H1 (cell line): ENCODE data around the gene UCP2. TPM values are rescaled to one million over a fixed set of nuclear protein-coding genes. Genes with fewer than 3 reads are reported as not detected.

ENCODE experiments used
- CTCF ChIA-PET: fragments of 300-600 bp; sonication (Branson Sonifier 250); formaldehyde crosslinking; loops from one replicate; lab custom pipeline; 2021; ENCODE audit not compliant: partially characterized antibody; lab: Charles Lee
- POLR2A ChIA-PET: fragments of 300-600 bp; sonication (Branson Sonifier 250); formaldehyde crosslinking; loops from one replicate; lab custom pipeline; 2021; ENCODE audit warnings: inconsistent platforms; ENCODE audit not compliant: partially characterized antibody; lab: Charles Lee
- DNase-seq, 2 experiments: peaks; one replicate each; pipeline versions ENCODE4 v3.0.0 to v3.0.0-alpha.2; 2010 to 2022; ENCODE audit warnings: low spot score in 2 of 2, low read depth in 1 of 2, mixed read lengths in 1 of 2
- FAIRE-seq: peaks from 2 replicates; lab custom pipeline; 2011; peaks lifted over from hg19 to GRCh38; lab: Jason Lieb, UNC
- H2AFZ ChIP-seq: 2 replicates; pipeline ENCODE4 v1.8.1; 2012; ENCODE audit warnings: low read length, inconsistent platforms
- H2AK5ac ChIP-seq: 2 replicates; pipeline ENCODE4 v1.6.1; 2013; ENCODE audit warnings: low read depth, low read length
- H2BK120ac ChIP-seq: replicated peaks from 2 replicates; pipeline ENCODE3; 2013; ENCODE audit warnings: low read depth, low read length, inconsistent platforms
- H2BK12ac ChIP-seq: 2 replicates; pipeline ENCODE4 v1.6.1; 2013; ENCODE audit warnings: low read depth, low read length
- H2BK15ac ChIP-seq: 2 replicates; pipeline ENCODE4 v1.6.1; 2013; ENCODE audit warnings: low read length
- H2BK20ac ChIP-seq: 2 replicates; pipeline ENCODE4 v1.6.1; 2013; ENCODE audit warnings: low read length
- H2BK5ac ChIP-seq: 2 replicates; pipeline ENCODE4 v1.6.1; 2013; ENCODE audit warnings: low read depth, low read length
- H3K14ac ChIP-seq: 2 replicates; pipeline ENCODE4 v1.6.1; 2013; ENCODE audit warnings: inconsistent platforms; ENCODE audit not compliant: insufficient read length
- H3K18ac ChIP-seq: 2 replicates; pipeline ENCODE4 v1.6.1; 2013; ENCODE audit warnings: low read length; ENCODE audit errors: extremely low read depth
- H3K23ac ChIP-seq: 2 replicates; pipeline ENCODE4 v1.6.1; 2013; ENCODE audit warnings: inconsistent platforms; ENCODE audit not compliant: insufficient read length
- H3K23me2 ChIP-seq: 2 replicates; pipeline ENCODE4 v1.6.1; 2013; ENCODE audit warnings: low read depth, low read length
- H3K27ac ChIP-seq: 2 replicates; pipeline ENCODE4 v1.6.1; 2011; ENCODE audit warnings: low read depth, low read length, inconsistent platforms
- H3K27me3 ChIP-seq, 4 experiments: replicated peaks in 1 of 4; 1 replicate in 1 of 4; 2 replicates in 3 of 4; pipeline versions ENCODE4 v1.6.1 to v1.8.1; 2011 to 2013; ENCODE audit warnings: low read length in 3 of 4, mild to moderate bottlenecking in 3 of 4, inconsistent platforms in 2 of 4, mixed read lengths in 2 of 4, moderate library complexity in 1 of 4; ENCODE audit not compliant: control insufficient read depth in 3 of 4, insufficient read depth in 3 of 4; ENCODE audit errors: extremely low read depth in 1 of 4
- H3K36me3 ChIP-seq, 4 experiments: 2 replicates each; pipeline versions ENCODE4 v1.6.1 to v1.8.1; 2011 to 2013; ENCODE audit warnings: mild to moderate bottlenecking in 4 of 4, low read length in 3 of 4, moderate library complexity in 2 of 4, control low read depth in 1 of 4, inconsistent platforms in 1 of 4; ENCODE audit not compliant: insufficient read depth in 4 of 4, control insufficient read depth in 2 of 4
- H3K4ac ChIP-seq: replicated peaks from 2 replicates; pipeline ENCODE3; 2013; ENCODE audit warnings: low read length, low read depth, mixed read lengths, inconsistent platforms; ENCODE audit not compliant: insufficient read length
- H3K4me1 ChIP-seq, 4 experiments: replicated peaks in 1 of 4; 1 replicate in 1 of 4; 2 replicates in 3 of 4; pipeline versions ENCODE4 v1.6.1 to v1.8.1; 2011 to 2013; ENCODE audit warnings: low read length in 3 of 4, inconsistent platforms in 2 of 4, mixed read lengths in 1 of 4; ENCODE audit not compliant: insufficient read depth in 4 of 4, control insufficient read depth in 3 of 4
- H3K4me2 ChIP-seq, 2 experiments: 2 replicates each; pipeline versions ENCODE4 v1.6.1 to v1.8.1; 2011 to 2013; ENCODE audit warnings: low read depth in 2 of 2, low read length in 2 of 2, control low read depth in 1 of 2, inconsistent platforms in 1 of 2, mild to moderate bottlenecking in 1 of 2; ENCODE audit not compliant: insufficient read depth in 1 of 2
- H3K4me3 ChIP-seq, 4 experiments: fragments of 200-600, 300-600 bp in 1 of 4; sonication (generic), shearing (Covaris generic), sonication (Bioruptor Twin) in 1 of 4; 2 replicates each; pipeline versions ENCODE4 v1.5.1 to v1.8.1; 2011 to 2016; ENCODE audit warnings: low read length in 4 of 4, low read depth in 3 of 4, control low read depth in 2 of 4, inconsistent platforms in 2 of 4, mild to moderate bottlenecking in 2 of 4, mixed read lengths in 1 of 4, moderate library complexity in 1 of 4; ENCODE audit not compliant: insufficient read depth in 2 of 4; ENCODE audit errors: extremely low read depth in 1 of 4
- H3K56ac ChIP-seq: replicated peaks from 2 replicates; pipeline ENCODE3; 2013; ENCODE audit warnings: low read depth, mild to moderate bottlenecking, mixed read lengths, low read length, inconsistent platforms; ENCODE audit not compliant: insufficient read length
- H3K79me1 ChIP-seq: 2 replicates; pipeline ENCODE4 v1.6.1; 2013; ENCODE audit warnings: low read depth, low read length, control low read depth
- H3K79me2 ChIP-seq, 2 experiments: 2 replicates each; pipeline versions ENCODE4 v1.6.1 to v1.8.1; 2012 to 2013; ENCODE audit warnings: low read length in 2 of 2, mild to moderate bottlenecking in 2 of 2, inconsistent platforms in 1 of 2; ENCODE audit not compliant: insufficient read depth in 2 of 2, control insufficient read depth in 1 of 2
- H3K9ac ChIP-seq, 4 experiments: replicated peaks in 1 of 4; 1 replicate in 1 of 4; 2 replicates in 3 of 4; pipeline versions ENCODE4 v1.6.1 to v1.8.1; 2011 to 2013; ENCODE audit warnings: low read depth in 3 of 4, low read length in 3 of 4, control low read depth in 2 of 4, mild to moderate bottlenecking in 2 of 4, moderate library complexity in 2 of 4, inconsistent platforms in 1 of 4; ENCODE audit errors: extremely low read depth in 1 of 4
- H3K9me3 ChIP-seq, 2 experiments: 2 replicates each; pipeline versions ENCODE4 v1.6.1 to v1.8.1; 2012 to 2013; ENCODE audit warnings: mild to moderate bottlenecking in 2 of 2, moderate library complexity in 2 of 2, control low read depth in 1 of 2, inconsistent platforms in 1 of 2, low read depth in 1 of 2, low read length in 1 of 2, mixed read lengths in 1 of 2; ENCODE audit not compliant: insufficient read depth in 2 of 2
- H4K20me1 ChIP-seq, 2 experiments: replicated peaks in 1 of 2; 2 replicates each; pipeline versions ENCODE3 to v1.8.1; 2011 to 2013; ENCODE audit warnings: inconsistent platforms in 2 of 2, low read length in 2 of 2, mild to moderate bottlenecking in 1 of 2; ENCODE audit not compliant: insufficient read depth in 2 of 2, control insufficient read depth in 1 of 2
- H4K5ac ChIP-seq: 2 replicates; pipeline ENCODE4 v1.6.1; 2013; ENCODE audit warnings: low read length, low read depth, mixed read lengths, inconsistent platforms; ENCODE audit not compliant: insufficient read length
- H4K8ac ChIP-seq: 2 replicates; pipeline ENCODE4 v1.8.0; 2013; ENCODE audit warnings: mild to moderate bottlenecking, moderate library complexity, low read length, inconsistent platforms; ENCODE audit not compliant: insufficient read depth; ENCODE audit errors: extremely low read depth
- H4K91ac ChIP-seq: replicated peaks from 2 replicates; pipeline ENCODE3; 2013; ENCODE audit warnings: low read length, mixed read lengths, inconsistent platforms; ENCODE audit not compliant: insufficient read length
- BACH1 ChIP-seq: IDR thresholded peaks from 2 replicates; pipeline ENCODE4 v1.6.1; 2012; ENCODE audit warnings: low read length, improper control_type of control experiment
- CEBPB ChIP-seq: IDR thresholded peaks from 2 replicates; pipeline ENCODE4 v1.6.1; 2012; ENCODE audit warnings: low read depth, low read length
- CHD2 ChIP-seq: IDR thresholded peaks from 2 replicates; pipeline ENCODE4 v1.6.1; 2012; ENCODE audit warnings: low read length, improper control_type of control experiment
- FOSL1 ChIP-seq: IDR thresholded peaks from 2 replicates; pipeline ENCODE4 v1.6.1; 2011; ENCODE audit warnings: mild to moderate bottlenecking, low read depth, low read length, moderate library complexity; ENCODE audit not compliant: insufficient read depth
- KDM1A ChIP-seq: fragments of 200-600, 300-600 bp; sonication (generic); IDR thresholded peaks from 2 replicates; pipeline ENCODE4 v1.7.1; 2016; ENCODE audit warnings: mild to moderate bottlenecking, low read length, borderline replicate concordance
- MAFK ChIP-seq: IDR thresholded peaks from 2 replicates; pipeline ENCODE4 v1.6.1; 2012; ENCODE audit warnings: low read depth, mild to moderate bottlenecking, improper control_type of control experiment, low read length
- MAX ChIP-seq: IDR thresholded peaks from 2 replicates; pipeline ENCODE4 v1.6.1; 2012; ENCODE audit warnings: inconsistent platforms
- POLR2AphosphoS5 ChIP-seq: IDR thresholded peaks from 2 replicates; pipeline ENCODE4 v1.6.1; 2011; ENCODE audit warnings: low read depth, low read length
- RFX5 ChIP-seq: IDR thresholded peaks from 2 replicates; pipeline ENCODE4 v1.6.1; 2011; ENCODE audit warnings: low read depth, low read length, improper control_type of control experiment, borderline replicate concordance
- RNF2 ChIP-seq: fragments of 200-900, 300-1000 bp; sonication (generic); IDR thresholded peaks from 2 replicates; pipeline ENCODE4 v1.7.1; 2016; ENCODE audit warnings: borderline replicate concordance, low read depth, mild to moderate bottlenecking, antibody characterized with exemption, low read length; ENCODE audit not compliant: poor library complexity, severe bottlenecking; ENCODE audit errors: missing control alignments
- SIN3A ChIP-seq, 2 experiments: IDR thresholded peaks in 1 of 2; conservative IDR thresholded peaks in 1 of 2; 2 replicates each; pipeline ENCODE4 v1.6.1; 2011 to 2012; ENCODE audit warnings: low read length in 2 of 2, improper control_type of control experiment in 1 of 2, low read depth in 1 of 2, mild to moderate bottlenecking in 1 of 2
- SUZ12 ChIP-seq: fragments of 200-600 bp; sonication (generic); IDR thresholded peaks from 2 replicates; pipeline ENCODE4 v1.6.1; 2012; ENCODE audit warnings: mild to moderate bottlenecking, inconsistent platforms, low read length, moderate library complexity, mixed read lengths
- TAF1 ChIP-seq: IDR thresholded peaks from 2 replicates; pipeline ENCODE4 v1.6.1; 2011; ENCODE audit warnings: mild to moderate bottlenecking, low read depth, low read length
- WGBS, 2 experiments: shearing (Covaris generic) in 1 of 2; methylation state at CpG; one replicate each; pipeline versions ENCODE4 v1.1.6 to v1.1.7; 2013 to 2015; ENCODE audit warnings: low lambda C conversion rate in 2 of 2, mixed read lengths in 2 of 2, inconsistent platforms in 1 of 2, low coverage in 1 of 2, missing lambda C conversion rate in 1 of 2; ENCODE audit not compliant: insufficient replicate concordance in 2 of 2, insufficient coverage in 1 of 2, insufficient read length in 1 of 2; ENCODE audit errors: extremely low coverage in 1 of 2, missing lambda C conversion rate in 1 of 2; 5-methylcytosine and 5-hydroxymethylcytosine counted together
- polyA plus RNA-seq, 7 experiments: library from polyadenylated mRNA; depleted of rRNA in 3 of 7; stranded (reverse) in 5 of 7; unstranded in 2 of 7; fragments of >200 nt in 5 of 7; fragments of 200-250 nt in 2 of 7; gene quantifications; 1 replicate in 5 of 7; 2 replicates in 1 of 7; 4 replicates in 1 of 7; pipeline versions ENCODE4 v1.2.1 to v1.2.3, GENCODE V29; 2011 to 2013; ENCODE audit warnings: missing spikeins in 2 of 7, mixed read lengths in 2 of 7
- total RNA-seq: library from RNA; stranded (reverse); fragmentation: NEBNext Ultra II Directional; extraction: Animal tissue kit (Norgen Biotek cat#: 25700); gene quantifications from 2 replicates; pipeline ENCODE4 v1.2.1, GENCODE V29; 2021

UCP2 gene
- total and polyA plus RNA-seq, 2 of the 8 experiments (the other 6 are each of a cell fraction or from before 2014, with no cell fraction given) = 46.2 to 55.2 TPM

GRCh38 chr11:73968356-73968966, 14.2 kb downstream of the UCP2 start:
- no peak overlapping the region for H3K23ac ChIP-seq
- no peaks in the 10 kb centered on the region for H3K9me3 ChIP-seq
- peaks cover 0 to 2% of the 10 kb centered on the region in 2 experiments for H4K20me1 ChIP-seq
- no peak overlapping the region for H3K4me2 ChIP-seq
- H3K14ac ChIP-seq = no peak overlapping the region
- no peaks in the 10 kb centered on the region for H3K23me2 ChIP-seq
- no peak overlapping the region for H4K91ac ChIP-seq
- ChIA-PET POLR2A (interaction anchor here (1.0 to 8.8 kb wide), 2 partner anchors 11 to 13 kb away, joined by 3 to 94 read pairs; partner anchors contain the start of gene UCP2), CTCF (interaction anchor here (0.6 to 2.9 kb wide), 2 partner anchors 10 to 76 kb away, joined by 3 to 8 read pairs; no protein-coding TSS in a partner anchor)
- no peak overlapping the region for H2BK20ac ChIP-seq
- no peak overlapping the region; the same call in 1 of the 2 replicates for H4K8ac ChIP-seq
- H2BK12ac ChIP-seq = no peak overlapping the region
- H2AK5ac ChIP-seq = no peak overlapping the region
- 86% methylated on average over 15 of the region's 15 CpGs; no CpG with 5 or more reads in 1 of the 2 experiments for WGBS, 2 experiments
- H3K79me2 ChIP-seq = no peaks in the 10 kb centered on the region
- H2BK120ac ChIP-seq = no peak overlapping the region
- H3K56ac ChIP-seq = no peak overlapping the region
- no peak overlapping the region for H2AFZ ChIP-seq
- no peak overlapping the region for H3K4me3 ChIP-seq
- no peaks in the 10 kb centered on the region for H3K79me1 ChIP-seq
- H4K5ac ChIP-seq = no peak overlapping the region
- no peaks in the 10 kb centered on the region for H3K36me3 ChIP-seq
- FAIRE-seq = no peak
- DNase-seq = no peak
- no peak overlapping the region for H3K9ac ChIP-seq
- no peak overlapping the region for H3K4ac ChIP-seq
- no peak overlapping the region for H2BK15ac ChIP-seq
- no peaks in the 10 kb centered on the region for H3K27me3 ChIP-seq
- no peaks in the 10 kb centered on the region for H3K4me1 ChIP-seq
- H3K18ac ChIP-seq = no peak overlapping the region
- no peak overlapping the region for H3K27ac ChIP-seq
- no peak overlapping the region for H2BK5ac ChIP-seq
- no peak for TF ChIP-seq TAF1
- TF ChIP-seq RFX5 = no peak
- TF ChIP-seq RNF2 = no peak
- no peak for TF ChIP-seq SUZ12
- no peak for TF ChIP-seq SIN3A (conservative IDR thresholded peaks at IDR 0.05 in 1 of 2, IDR thresholded peaks at IDR 0.05 in 1 of 2; ENCODE audit: low read depth in 1 of 2, low read length in 2 of 2)
- TF ChIP-seq MAFK = no peak
- no peak for TF ChIP-seq FOSL1
- TF ChIP-seq POLR2AphosphoS5 = no peak
- no peak for TF ChIP-seq CHD2
- TF ChIP-seq BACH1 = no peak
- TF ChIP-seq CEBPB = no peak
- TF ChIP-seq KDM1A = no peak
- no peak for TF ChIP-seq MAX
